NCI-H2081 (cell line): ENCODE measurements around the gene TEX28.
"Not testable (repeated sequence)": the region's sequence is repeated elsewhere in the genome, so short reads cannot be mapped to it uniquely, and the experiment has no call there.

ENCODE experiments used
- DNase-seq, 2 experiments: peaks; one replicate each; lab custom pipeline; 2025; lab: John Stamatoyannopoulos, UW

Gene TEX28

DNA sequence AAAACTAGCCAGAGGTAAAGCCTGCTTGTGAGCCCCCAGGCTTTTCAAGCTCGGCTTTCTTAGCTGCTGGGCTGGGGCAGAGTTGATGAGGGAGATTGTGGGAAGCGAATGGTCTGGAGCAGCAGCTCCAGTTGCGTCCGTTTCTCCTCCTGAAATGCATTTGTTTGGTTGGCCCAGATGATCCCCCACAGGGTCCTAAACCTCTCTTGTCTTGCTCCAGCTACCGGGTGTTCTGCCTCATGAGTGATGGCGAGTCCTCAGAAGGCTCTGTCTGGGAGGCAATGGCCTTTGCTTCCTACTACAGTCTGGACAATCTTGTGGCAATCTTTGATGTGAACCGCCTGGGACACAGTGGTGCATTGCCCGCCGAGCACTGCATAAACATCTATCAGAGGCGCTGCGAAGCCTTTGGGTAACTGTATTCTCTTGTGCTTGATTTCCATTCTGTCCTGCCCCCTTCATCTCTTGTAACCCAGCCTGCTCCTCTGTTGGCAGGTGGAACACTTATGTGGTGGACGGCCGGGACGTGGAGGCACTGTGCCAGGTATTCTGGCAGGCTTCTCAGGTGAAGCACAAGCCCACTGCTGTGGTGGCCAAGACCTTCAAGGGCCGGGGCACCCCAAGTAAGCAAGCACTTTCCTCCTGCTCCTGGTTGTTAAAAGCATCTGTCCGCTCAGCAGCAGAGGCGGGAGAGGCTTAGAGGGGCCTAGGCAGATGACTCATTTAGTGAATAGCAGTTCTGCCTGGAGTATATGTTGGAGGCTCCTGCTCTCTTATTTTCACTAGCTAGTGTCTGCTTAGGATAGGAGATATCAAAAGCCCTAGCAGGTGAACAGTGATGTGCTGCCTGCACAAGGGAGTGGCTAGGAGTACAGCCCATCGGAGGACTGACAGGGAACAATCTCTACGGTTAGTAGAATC is 16.0 kb upstream of the TEX28 start:
- no peak for DNase-seq

- no peak for DNase-seq
These were observed 14.3 kb upstream of the TEX28 start for GRCh38 chrX:154309041-154309775.

GRCh38 chrX:154308108-154308946 is 13.4 kb upstream of the TEX28 start:
- peak in 1 of 2 experiments; percentile 7 for DNase-seq

DNA sequence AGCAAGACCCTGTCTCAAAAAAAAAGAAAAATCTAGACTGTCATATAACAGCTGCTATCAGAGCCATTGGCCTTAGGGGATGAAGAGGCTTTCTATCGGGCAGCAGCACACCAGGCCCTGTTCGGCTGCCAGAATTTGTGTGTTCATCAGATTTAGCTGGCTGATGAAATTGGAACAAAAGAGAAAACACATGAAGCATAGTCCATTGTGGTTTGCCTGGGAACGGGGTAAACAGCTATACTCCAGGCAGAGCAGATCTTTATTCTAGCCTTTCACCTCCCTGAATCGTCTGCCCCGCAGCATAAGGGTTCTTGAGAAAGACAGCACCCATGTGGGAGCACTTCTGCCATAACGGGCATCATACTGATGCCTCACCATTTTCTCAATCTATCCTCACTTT is 12.3 kb upstream of the TEX28 start:
- DNase-seq, result no peak

- no peak for DNase-seq
These were observed 10.7 kb upstream of the TEX28 start for GRCh38 chrX:154305541-154306205.

GRCh38 chrX:154304846-154305245 is 9.9 kb upstream of the TEX28 start:
- no peak for DNase-seq

DNA sequence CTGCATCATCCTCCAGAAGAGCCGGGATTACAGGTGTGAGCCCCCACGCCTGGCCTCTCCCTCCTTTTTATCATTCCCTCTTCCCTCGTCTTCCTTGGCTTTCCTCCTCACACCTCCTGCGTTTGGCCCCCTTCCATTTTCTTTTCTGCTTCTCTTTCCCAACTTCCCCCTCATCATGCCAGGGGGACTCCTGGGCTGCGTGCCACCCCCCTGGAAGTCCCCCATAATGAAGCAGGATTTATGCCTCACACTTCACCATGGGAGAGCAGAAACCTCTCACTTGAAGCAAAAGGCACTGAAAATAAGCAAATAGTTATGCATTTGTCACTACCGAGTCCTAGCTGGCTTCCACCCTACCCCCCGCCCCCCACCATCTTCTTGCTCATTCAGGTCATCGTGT is 8.6 kb upstream of the TEX28 start:
- no peak for DNase-seq

DNA sequence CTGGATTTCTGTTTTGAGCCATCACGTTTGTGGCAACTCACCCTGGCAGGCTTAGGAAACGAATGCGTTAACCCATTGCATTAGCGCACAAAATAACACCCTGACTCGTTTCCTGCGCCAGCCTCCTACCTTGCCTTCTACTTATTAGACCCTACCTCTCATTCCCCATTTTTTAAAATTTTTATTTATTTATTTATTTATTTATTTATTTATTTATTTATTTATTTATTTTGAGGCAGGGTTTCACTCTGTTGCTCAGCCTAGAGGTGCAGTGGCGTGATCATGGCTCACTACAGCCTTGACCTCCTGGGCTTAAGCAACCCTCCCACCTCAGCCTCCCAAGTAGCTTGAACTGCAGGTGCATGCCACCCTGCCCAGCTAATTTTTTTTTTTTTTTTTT is 8.1 kb upstream of the TEX28 start:
- not testable (repeated sequence) for DNase-seq

GRCh38 chrX:154300816-154301215 is 5.9 kb upstream of the TEX28 start:
- no peak for DNase-seq

- no peak for DNase-seq
These were observed 3.4 kb upstream of the TEX28 start for GRCh38 chrX:154298312-154298711.

GRCh38 chrX:154296731-154297130 is 1.8 kb upstream of the TEX28 start:
- DNase-seq, result no peak

DNA sequence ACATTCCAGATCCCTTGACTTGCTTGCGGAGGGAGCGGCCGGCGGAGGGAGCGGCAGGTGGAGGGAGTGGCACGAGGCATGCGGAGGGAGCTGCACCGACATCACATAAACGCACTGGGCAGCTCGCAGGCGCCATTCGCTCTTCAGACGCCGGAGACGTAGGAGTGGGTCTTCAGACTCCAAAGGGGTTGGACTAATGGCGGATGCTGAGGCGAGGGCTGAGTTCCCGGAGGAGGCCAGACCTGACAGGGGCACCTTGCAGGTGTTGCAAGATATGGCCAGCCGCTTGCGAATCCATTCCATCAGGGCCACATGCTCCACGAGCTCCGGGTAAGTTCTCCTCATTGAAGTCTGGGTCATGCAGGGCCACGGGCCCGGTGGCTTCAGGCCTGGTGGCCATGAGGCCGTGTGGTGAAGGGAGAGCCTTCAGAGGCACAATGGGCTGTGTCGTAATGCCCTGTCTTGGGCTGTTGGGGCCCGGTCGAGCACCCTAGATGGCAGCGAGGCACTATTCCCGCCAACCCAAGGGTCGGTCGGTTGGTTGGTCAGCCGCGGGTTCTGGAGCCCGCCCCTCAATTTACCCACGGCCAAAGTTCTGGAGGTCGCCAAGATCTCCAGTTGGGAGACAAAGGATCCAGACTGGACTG is 863 bp upstream of the TEX28 start, which contains the start of gene TKTL1:
Gene TKTL1 (plus strand): TSS at position 132 of the 647 bp plus-strand sequence. CDS start 65 bp downstream, at position 197.
- no peak for DNase-seq

DNA sequence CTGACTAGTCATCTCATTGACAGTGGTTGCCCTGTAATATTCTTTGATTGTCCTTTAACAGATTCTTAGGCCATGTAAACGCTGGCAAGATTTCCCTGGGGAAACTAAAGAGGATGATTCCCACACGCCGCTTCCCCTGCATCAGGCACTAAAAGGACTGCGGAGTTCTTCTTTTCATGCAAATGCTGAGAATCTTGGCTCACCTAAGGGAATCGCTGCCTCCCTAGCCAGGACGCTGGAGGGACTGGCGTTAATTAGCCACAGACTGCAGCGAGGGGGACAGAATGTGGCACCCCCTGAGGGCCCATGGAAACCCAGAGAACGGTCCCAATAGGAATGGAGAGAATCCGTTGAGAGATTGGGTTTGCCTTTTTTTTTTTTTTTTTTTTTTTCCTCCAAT is 8.5 kb downstream of the TEX28 start:
- DNase-seq, result not testable (repeated sequence)

DNA sequence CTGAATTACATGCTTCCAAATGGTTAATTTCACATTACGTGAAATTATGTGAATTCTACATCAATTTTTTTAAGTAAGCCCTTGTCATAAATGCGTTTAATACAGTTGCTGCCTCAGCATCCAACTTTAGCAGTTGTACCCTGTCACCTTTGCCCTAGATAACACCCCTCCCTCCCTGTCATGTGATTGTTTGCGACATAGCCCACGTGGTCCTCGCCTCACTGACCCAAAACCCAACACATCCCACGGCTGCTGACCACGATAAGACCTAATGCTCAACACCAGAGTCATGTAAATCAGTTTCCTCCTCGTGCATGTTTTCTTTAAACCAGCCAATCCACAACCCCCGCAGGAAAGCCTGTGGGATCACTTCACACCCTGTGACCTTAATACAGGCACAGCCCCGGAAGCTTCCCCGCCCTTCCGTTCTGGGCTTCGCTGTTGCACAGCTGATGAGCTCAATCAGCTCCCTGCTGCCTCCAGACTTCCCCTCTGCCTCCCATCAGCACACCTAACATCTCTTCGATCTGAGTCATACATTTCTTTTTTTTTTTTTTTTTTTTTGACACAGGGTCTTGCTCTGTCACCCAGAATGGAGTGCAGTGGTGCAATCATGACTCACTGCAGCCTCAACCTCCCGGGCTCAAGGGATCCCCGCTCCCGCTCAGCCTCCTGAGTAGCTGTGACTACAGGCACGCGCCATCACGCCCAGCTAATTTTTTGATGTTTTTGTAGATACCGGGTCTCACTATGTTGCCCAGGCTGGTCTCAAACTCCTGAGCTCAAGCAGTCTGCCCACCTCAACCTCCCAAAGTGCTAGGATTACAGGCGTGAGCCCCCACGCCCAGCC is 10.2 kb downstream of the TEX28 start:
- not testable (repeated sequence) for DNase-seq

DNA sequence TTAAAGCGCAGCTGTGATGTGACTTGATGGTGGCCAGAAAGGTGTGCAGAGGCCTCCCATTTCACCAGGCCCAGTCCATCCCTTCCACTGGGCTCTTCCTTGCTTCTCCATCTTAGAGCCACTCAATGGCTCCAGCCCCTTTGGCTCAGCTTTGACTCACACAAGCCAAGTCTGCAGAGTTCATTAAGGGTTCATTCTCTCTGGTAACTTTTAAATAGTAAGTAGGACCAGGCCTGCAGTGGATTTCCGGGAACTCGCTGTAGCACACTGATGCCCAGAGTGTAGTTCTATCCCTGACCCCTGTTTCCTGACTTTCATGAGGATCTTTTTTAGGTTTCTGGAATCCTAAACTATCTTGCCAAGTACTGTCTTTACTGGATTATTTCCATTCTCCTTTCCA is 25.7 kb downstream of the TEX28 start:
- not testable (repeated sequence) for DNase-seq

GRCh38 chrX:154263072-154263471 is 31.9 kb downstream of the TEX28 start:
- not testable (repeated sequence) for DNase-seq

- DNase-seq, result not testable (repeated sequence)
These were observed 36.2 kb downstream of the TEX28 start for GRCh38 chrX:154258711-154259110.

- not testable (repeated sequence) for DNase-seq
These were observed 37.6 kb downstream of the TEX28 start, which contains the start of gene OPN1MW3 for GRCh38 chrX:154257282-154257681. Gene OPN1MW3, plus strand, starts transcription at chrX:154257582. Its CDS starts 38 bp downstream, at chrX:154257620.

- not testable (repeated sequence) for DNase-seq
These were observed 46.8 kb downstream of the TEX28 start for GRCh38 chrX:154248076-154248475.
